Measurements from ENCODE around the gene MAP4K3.

Gene MAP4K3

GRCh38 chr2:39475006-39475405, 37.9 kb upstream of the MAP4K3 start:
- TF ChIP-seq CTCF (IDR thresholded peaks at IDR 0.05) = no peak

GRCh38 chr2:39470580-39470979, 33.5 kb upstream of the MAP4K3 start:
- H3K36me3 ChIP-seq (ENCODE audit: control insufficient read depth, insufficient read depth, low read length) = no peaks in the 10 kb centered on the region
- H3K4me1 ChIP-seq = peaks cover 3% of the 10 kb centered on the region
- H3K79me2 ChIP-seq = no peaks in the 10 kb centered on the region
- no peak overlapping the region for H3K4me2 ChIP-seq (ENCODE audit: low read length)
- no peak overlapping the region for H3K9ac ChIP-seq
- no peak overlapping the region for H3K27ac ChIP-seq
- TF ChIP-seq CTCF (IDR thresholded peaks at IDR 0.05) = no peak
- no peaks in the 10 kb centered on the region for H3K27me3 ChIP-seq (ENCODE audit: control insufficient read depth, insufficient read depth, low read length)
- H3K9me3 ChIP-seq (ENCODE audit: control insufficient read depth, low read length) = no peaks in the 10 kb centered on the region
- no peak overlapping the region for H2AFZ ChIP-seq
- H3K4me3 ChIP-seq (ENCODE audit: low read depth, low read length) = no peak overlapping the region

More at GRCh38 chr2:39475006-39475405, 37.9 kb upstream of the MAP4K3 start:
- Histone ChIP-seq H3K36me3 (ENCODE audit: control insufficient read depth, insufficient read depth, low read length) (no peaks in the 10 kb centered on the region), H3K4me3 (ENCODE audit: low read depth, low read length) (no peak overlapping the region), H3K27ac (no peak overlapping the region), H3K9ac (no peak overlapping the region), H3K9me3 (ENCODE audit: control insufficient read depth, low read length) (no peaks in the 10 kb centered on the region), H2AFZ (no peak overlapping the region), H3K4me2 (ENCODE audit: low read length) (no peak overlapping the region), H3K27me3 (ENCODE audit: control insufficient read depth, insufficient read depth, low read length) (no peaks in the 10 kb centered on the region), H3K4me1 (no peaks in the 10 kb centered on the region), H3K79me2 (no peaks in the 10 kb centered on the region)

- Histone ChIP-seq H3K4me3 (ENCODE audit: low read depth, low read length) (no peak overlapping the region), H3K36me3 (ENCODE audit: control insufficient read depth, insufficient read depth, low read length) (no peaks in the 10 kb centered on the region), H3K27me3 (ENCODE audit: control insufficient read depth, insufficient read depth, low read length) (no peaks in the 10 kb centered on the region), H3K9ac (no peak overlapping the region), H2AFZ (peak overlapping the region; percentile 45), H3K4me2 (ENCODE audit: low read length) (no peak overlapping the region), H3K27ac (no peak overlapping the region), H3K4me1 (peaks cover 3% of the 10 kb centered on the region), H3K79me2 (no peaks in the 10 kb centered on the region), H3K9me3 (ENCODE audit: control insufficient read depth, low read length) (no peaks in the 10 kb centered on the region)
- no peak for TF ChIP-seq CTCF (IDR thresholded peaks at IDR 0.05)
These were observed 32.7 kb upstream of the MAP4K3 start for GRCh38 chr2:39469807-39470206.

GRCh38 chr2:39468579-39469451, 31.7 kb upstream of the MAP4K3 start:
- H3K9ac ChIP-seq = no peak overlapping the region
- H3K9me3 ChIP-seq (ENCODE audit: control insufficient read depth, low read length) = no peaks in the 10 kb centered on the region
- H3K27me3 ChIP-seq (ENCODE audit: control insufficient read depth, insufficient read depth, low read length) = no peaks in the 10 kb centered on the region
- H3K36me3 ChIP-seq (ENCODE audit: control insufficient read depth, insufficient read depth, low read length) = no peaks in the 10 kb centered on the region
- no peak overlapping the region for H3K27ac ChIP-seq
- H3K4me2 ChIP-seq (ENCODE audit: low read length) = no peak overlapping the region
- peaks cover 3% of the 10 kb centered on the region for H3K4me1 ChIP-seq
- H2AFZ ChIP-seq = no peak overlapping the region
- no peaks in the 10 kb centered on the region for H3K79me2 ChIP-seq
- TF ChIP-seq CTCF (IDR thresholded peaks at IDR 0.05) = no peak
- H3K4me3 ChIP-seq (ENCODE audit: low read depth, low read length) = no peak overlapping the region

DNA sequence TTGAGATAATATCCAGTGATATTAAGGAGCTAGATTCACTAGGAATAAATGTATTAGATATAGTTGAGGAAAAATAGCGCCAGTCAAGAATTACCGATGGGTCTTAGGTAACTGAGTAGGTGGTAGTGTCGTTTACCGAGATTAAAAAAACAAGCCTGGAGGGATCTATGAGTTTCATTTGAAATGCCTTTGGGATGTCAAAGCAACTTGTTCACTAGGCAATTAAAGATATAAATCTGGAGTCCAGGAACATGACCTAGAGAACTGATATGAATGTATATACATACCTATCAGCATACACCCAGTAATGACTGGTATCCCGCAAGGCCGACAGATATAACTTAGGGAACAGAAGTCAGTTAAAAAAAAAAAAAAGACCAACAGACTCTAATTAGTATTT, 29.2 kb upstream of the MAP4K3 start:
- Histone ChIP-seq H3K36me3 (ENCODE audit: control insufficient read depth, insufficient read depth, low read length) (no peaks in the 10 kb centered on the region), H3K79me2 (no peaks in the 10 kb centered on the region), H3K27me3 (ENCODE audit: control insufficient read depth, insufficient read depth, low read length) (no peaks in the 10 kb centered on the region), H2AFZ (no peak overlapping the region), H3K4me3 (ENCODE audit: low read depth, low read length) (no peak overlapping the region), H3K9ac (no peak overlapping the region), H3K4me1 (peaks cover 3% of the 10 kb centered on the region), H3K9me3 (ENCODE audit: control insufficient read depth, low read length) (no peaks in the 10 kb centered on the region), H3K27ac (no peak overlapping the region), H3K4me2 (ENCODE audit: low read length) (no peak overlapping the region)
- no peak for TF ChIP-seq CTCF (IDR thresholded peaks at IDR 0.05)

All from parathyroid adenoma (tissue), 2 donors.